GM21423 (cell line): ENCODE data around the gene INTS14.

Experiments
- ATAC-seq: cut with Tn5 transposase; IDR thresholded peaks from one replicate; pipeline ENCODE4 v1.9.1; 2021; ENCODE audit warnings: mild to moderate bottlenecking, moderate library complexity; ENCODE audit not compliant: unreplicated experiment

The INTS14 gene

GRCh38 chr15:65610871-65611718 lies at the start of gene INTS14:
TSS of gene INTS14 (minus strand) at chr15:65611131. CDS start at chr15:65607380, 3,751 bp downstream.
- ATAC-seq, result peak; percentile 96

GRCh38 chr15:65659502-65660052 lies 48.6 kb upstream of the INTS14 start:
- ATAC-seq, result no peak

- ATAC-seq, result no peak
Observed at GRCh38 chr15:65655457-65655856, 44.5 kb upstream of the INTS14 start.

GRCh38 chr15:65655026-65655425 lies 44.1 kb upstream of the INTS14 start:
- no peak for ATAC-seq

- no peak for ATAC-seq
Observed at GRCh38 chr15:65653801-65654521, 43.0 kb upstream of the INTS14 start.

- ATAC-seq, result no peak
Observed at GRCh38 chr15:65653341-65653740, 42.4 kb upstream of the INTS14 start.

- ATAC-seq, result no peak
Observed at GRCh38 chr15:65651831-65652749, 41.2 kb upstream of the INTS14 start.

GRCh38 chr15:65651042-65651322 lies 40.1 kb upstream of the INTS14 start:
- no peak for ATAC-seq

- ATAC-seq, result no peak
Observed at GRCh38 chr15:65650312-65651041, 39.5 kb upstream of the INTS14 start.

GRCh38 chr15:65646486-65646885 lies 35.6 kb upstream of the INTS14 start:
- no peak for ATAC-seq

- no peak for ATAC-seq
Observed at GRCh38 chr15:65645392-65645791, 34.5 kb upstream of the INTS14 start.

GRCh38 chr15:65644282-65644681 lies 33.4 kb upstream of the INTS14 start:
- ATAC-seq, result no peak

- ATAC-seq, result no peak
Observed at GRCh38 chr15:65642594-65642993, 31.7 kb upstream of the INTS14 start.

GRCh38 chr15:65641768-65642475 lies 31.0 kb upstream of the INTS14 start:
- ATAC-seq, result no peak

- ATAC-seq, result no peak
Observed at GRCh38 chr15:65639509-65639908, 28.6 kb upstream of the INTS14 start.

GRCh38 chr15:65638681-65639089 lies 27.8 kb upstream of the INTS14 start:
- ATAC-seq, result no peak

GRCh38 chr15:65638109-65638508 lies 27.2 kb upstream of the INTS14 start:
- ATAC-seq, result no peak

- ATAC-seq, result no peak
Observed at GRCh38 chr15:65634356-65634755, 23.4 kb upstream of the INTS14 start.

GRCh38 chr15:65633752-65634151 lies 22.8 kb upstream of the INTS14 start:
- ATAC-seq, result no peak
